Measurements from ENCODE around the gene STK11. TPM values are rescaled to one million over a fixed set of nuclear protein-coding genes. Genes with fewer than 3 reads are reported as not detected.

STK11 gene
- total RNA-seq, 1 donor from 2014 or later, result 80.4 TPM

DNA sequence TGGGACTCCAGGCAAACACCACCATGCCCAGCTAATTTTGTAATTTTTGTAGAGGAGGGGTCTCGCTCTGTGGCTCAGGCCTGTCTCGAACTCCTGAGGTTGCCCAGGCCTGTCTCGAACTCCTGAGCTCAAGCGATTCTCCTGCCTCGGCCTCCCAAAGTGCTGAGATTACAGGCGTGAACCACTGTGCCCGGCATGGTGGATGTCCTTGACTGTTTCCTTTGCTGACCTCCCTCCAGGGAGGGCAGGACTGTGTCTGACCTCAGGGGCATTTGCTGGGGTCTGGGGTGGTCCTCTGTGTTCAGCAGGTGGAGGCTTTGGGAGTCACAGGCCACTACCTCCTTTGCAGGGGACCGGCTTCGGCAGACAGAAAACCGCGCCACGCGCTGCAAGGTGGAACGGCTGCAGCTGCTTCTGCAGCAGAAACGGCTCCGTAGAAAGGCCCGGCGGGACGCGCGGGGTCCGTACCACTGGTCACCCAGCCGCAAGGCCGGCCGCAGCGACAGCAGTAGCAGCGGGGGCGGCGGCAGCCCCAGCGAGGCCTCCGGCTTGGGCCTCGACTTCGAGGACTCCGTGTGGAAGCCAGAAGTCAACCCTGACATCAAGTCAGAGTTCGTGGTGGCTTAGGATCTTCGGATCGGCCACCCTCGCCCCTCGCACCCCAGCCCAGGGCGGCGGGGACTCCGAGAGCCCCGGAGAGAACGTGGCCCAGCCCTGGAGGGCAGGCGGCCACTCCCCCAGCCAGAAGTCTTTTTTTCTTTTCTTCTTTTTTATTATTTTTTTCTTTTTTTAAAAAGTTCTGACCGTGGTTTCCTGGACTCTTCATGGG is 51.3 kb downstream of the STK11 start:
- no peak overlapping the region for H3K4me3 ChIP-seq (ENCODE audit: low read depth, low read length)
- no peak for DNase-seq (ENCODE audit: low read depth)
- TF ChIP-seq, protein P1, sequence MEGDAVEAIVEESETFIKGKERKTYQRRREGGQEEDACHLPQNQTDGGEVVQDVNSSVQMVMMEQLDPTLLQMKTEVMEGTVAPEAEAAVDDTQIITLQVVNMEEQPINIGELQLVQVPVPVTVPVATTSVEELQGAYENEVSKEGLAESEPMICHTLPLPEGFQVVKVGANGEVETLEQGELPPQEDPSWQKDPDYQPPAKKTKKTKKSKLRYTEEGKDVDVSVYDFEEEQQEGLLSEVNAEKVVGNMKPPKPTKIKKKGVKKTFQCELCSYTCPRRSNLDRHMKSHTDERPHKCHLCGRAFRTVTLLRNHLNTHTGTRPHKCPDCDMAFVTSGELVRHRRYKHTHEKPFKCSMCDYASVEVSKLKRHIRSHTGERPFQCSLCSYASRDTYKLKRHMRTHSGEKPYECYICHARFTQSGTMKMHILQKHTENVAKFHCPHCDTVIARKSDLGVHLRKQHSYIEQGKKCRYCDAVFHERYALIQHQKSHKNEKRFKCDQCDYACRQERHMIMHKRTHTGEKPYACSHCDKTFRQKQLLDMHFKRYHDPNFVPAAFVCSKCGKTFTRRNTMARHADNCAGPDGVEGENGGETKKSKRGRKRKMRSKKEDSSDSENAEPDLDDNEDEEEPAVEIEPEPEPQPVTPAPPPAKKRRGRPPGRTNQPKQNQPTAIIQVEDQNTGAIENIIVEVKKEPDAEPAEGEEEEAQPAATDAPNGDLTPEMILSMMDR (conservative IDR thresholded peaks at IDR 0.05; ENCODE audit: low read depth, low read length), result no peak

DNA sequence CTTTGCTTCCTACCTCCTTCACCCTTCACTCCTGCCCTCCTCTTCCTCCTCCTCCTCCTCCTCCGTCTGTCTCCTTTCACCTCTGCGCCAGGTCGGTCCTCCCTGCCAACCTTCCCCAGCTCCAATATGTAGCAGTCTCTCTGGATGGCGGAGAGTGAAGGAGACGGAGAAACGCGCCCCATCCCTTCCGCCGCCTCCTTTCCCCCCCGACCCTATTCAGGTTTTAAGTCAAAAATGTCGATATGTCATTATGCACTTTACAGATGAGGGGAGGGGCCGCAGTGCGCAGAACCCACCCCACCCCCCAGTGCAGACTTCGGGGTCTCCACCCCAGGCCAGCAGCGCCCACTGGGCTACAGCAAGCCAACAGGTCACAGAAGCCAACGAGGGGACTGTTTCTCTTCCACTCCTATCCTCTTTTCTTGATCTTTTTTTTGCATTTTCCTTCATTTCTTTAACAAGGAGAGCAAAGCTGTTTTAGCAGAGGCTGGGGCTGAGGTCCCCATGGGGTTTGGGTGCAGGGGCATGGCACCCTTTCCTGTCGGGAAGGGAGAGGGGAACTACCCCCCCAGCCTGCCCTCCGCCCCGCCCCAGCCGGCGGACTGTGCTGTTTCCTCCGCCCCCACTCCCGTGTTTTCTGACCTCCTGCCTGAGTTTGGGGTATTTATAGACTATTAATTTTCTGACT is 52.0 kb downstream of the STK11 start:
- TF ChIP-seq, protein P1 (conservative IDR thresholded peaks at IDR 0.05; ENCODE audit: low read depth, low read length), result no peak
- DNase-seq (ENCODE audit: low read depth), result no peak
- no peak overlapping the region for H3K4me3 ChIP-seq (ENCODE audit: low read depth, low read length)

DNA sequence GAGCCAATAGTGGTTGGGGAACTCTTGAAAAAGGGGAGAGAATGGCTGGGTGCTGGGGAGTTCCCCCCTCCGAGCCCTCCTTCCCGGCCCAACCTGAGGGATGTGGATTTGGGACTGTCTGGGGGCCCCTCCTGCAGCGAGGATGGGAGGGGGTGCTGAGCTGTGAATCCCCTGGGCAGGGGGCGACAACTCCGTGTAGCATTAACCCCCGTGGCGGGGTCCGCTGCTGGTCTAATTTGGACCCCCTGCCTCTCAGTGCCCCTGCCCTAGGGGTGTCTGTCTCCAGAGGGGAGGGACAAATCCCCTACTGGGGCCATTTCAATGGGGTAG is 52.5 kb downstream of the STK11 start:
- TF ChIP-seq, protein P1 (conservative IDR thresholded peaks at IDR 0.05; ENCODE audit: low read depth, low read length), result no peak
- H3K4me3 ChIP-seq (ENCODE audit: low read depth, low read length), result no peak overlapping the region
- no peak for DNase-seq (ENCODE audit: low read depth)

DNA sequence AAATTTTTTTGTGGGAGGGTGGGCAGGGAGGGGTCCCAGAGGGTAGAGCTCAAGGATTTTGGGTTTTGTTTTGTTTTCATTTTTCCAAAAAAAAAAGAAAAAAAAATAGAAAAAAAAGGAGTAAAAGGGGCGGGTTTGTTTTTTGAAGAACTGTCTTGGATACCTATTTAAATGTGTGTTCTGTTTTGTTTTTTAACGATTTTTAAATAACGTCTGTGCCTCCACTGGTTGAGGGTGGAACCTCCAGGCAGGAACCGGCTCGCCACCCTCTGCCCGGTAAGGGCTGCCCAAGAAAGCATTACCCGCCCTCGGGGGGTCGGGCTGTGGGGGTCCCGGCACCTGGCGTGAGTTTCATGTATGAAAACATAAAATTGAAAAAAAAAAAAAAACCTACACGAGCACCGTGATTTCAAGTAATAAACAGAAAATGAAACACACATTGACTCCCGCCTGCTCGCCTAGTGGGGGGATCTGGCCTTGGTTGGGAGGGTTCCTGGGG is 53.2 kb downstream of the STK11 start:
- DNase-seq (ENCODE audit: low read depth), result no peak
- H3K4me3 ChIP-seq (ENCODE audit: low read depth, low read length), result no peak overlapping the region
- TF ChIP-seq, protein P1 (conservative IDR thresholded peaks at IDR 0.05; ENCODE audit: low read depth, low read length), result no peak

DNA sequence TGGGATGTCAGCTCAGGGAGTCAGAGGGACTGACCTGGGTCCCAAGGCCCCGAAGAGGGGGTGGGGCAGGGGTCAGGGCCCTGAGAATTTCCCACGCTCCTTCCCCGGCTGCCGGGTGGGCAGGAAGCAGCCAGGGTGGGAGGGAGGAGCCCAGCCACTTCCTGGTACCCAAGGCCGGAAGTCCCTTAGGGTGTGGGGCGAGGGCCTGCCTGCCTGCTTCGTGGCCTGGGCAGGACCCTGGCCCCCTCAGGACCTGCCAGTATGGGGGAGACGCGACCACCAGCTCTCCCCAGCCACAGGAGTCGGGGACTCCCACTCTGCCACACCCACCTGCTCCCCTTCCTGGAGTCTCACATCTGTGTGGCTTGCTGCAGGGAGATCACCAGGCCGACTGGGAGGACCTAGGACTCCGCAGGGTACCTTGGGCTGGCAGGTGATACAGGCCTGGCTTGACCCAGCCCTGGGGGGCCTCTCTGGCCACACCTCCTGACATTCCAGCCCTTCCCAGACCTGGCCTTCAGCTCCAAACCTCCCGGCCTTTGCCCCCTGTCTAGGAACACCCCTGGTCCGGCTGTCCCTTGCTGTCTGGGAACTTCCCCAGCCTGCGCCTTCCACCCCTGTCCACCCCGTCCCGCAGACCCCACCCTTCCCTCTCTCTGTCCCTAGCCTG is 53.8 kb downstream of the STK11 start:
- TF ChIP-seq, protein P1 (conservative IDR thresholded peaks at IDR 0.05; ENCODE audit: low read depth, low read length), result no peak
- no peak for DNase-seq (ENCODE audit: low read depth)
- H3K4me3 ChIP-seq (ENCODE audit: low read depth, low read length), result no peak overlapping the region

DNA sequence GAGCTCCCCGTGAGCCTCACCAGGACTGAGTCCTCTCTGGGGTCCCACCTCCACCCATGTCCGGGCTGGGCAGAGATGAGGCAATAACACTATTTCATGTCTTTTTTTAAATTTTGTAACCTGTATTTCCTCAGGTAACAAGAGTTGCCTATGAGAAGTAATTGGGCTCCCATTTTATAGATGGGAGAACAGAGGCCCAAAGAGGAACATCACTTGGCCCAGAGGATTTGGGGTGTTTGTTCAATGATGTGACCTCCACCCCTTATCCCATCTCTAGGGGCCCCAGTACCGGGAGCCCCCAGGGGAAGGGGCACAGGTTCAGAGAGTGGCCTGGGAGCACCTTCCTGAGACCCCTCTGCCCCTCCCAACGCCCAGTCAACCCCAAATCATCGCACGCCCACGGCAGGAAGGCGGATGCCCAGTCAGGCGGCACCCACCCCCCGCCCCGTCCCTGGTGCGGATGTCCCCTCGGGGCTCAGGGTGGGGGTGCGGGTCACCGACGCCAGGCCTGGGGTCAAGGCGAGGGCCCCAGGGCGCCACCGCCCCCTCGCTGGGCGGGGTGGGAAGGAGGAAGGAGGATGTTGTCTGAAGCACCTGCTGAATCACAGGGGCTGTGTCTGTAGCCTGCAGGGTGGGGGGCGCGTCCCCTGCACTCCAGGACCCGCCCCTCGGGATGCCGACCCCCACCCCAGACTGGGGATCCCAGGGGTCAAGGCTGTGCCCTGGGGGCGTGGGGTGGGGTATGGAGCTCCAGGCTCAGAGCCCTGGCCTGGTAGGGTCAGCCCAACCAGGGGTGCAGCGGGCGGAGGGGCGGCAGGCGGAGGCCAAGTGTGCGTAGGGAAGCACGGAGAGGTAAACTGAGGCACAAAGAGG is 54.5 kb downstream of the STK11 start:
- TF ChIP-seq, protein P1 (conservative IDR thresholded peaks at IDR 0.05; ENCODE audit: low read depth, low read length), result no peak
- H3K4me3 ChIP-seq (ENCODE audit: low read depth, low read length), result peak overlapping the region; percentile 23
- DNase-seq (ENCODE audit: low read depth), result no peak
